Prostate gland (tissue), 2 donors: ENCODE measurements around the gene CHSY1.

Experiments used
- CTCF ChIP-seq, 4 experiments: fragments of 200-600 bp in 2 of 4; fragments of 450-650 bp in 2 of 4; sonication (generic) in 2 of 4; IDR thresholded peaks; 1 replicate in 3 of 4; 2 replicates in 1 of 4; pipeline ENCODE4 v1.5.1; 2016 to 2019; ENCODE audit warnings: antibody characterized with exemption in 4 of 4, mild to moderate bottlenecking in 2 of 4, moderate library complexity in 2 of 4
- POLR2A ChIP-seq: fragments of 450-650 bp; IDR thresholded peaks from one replicate; pipeline ENCODE4 v1.6.1; 2016; ENCODE audit warnings: antibody characterized with exemption, mild to moderate bottlenecking
- POLR2AphosphoS5 ChIP-seq: sonication (generic); formaldehyde crosslinking; IDR thresholded peaks from one replicate; pipeline ENCODE4 v1.6.1; 2017; ENCODE audit warnings: antibody characterized with exemption

GRCh38 chr15:101244036-101244781 is 7.6 kb downstream of the CHSY1 start:
- TF ChIP-seq CTCF (IDR thresholded peaks at IDR 0.05) (no peak), POLR2A (no peak), POLR2AphosphoS5 (no peak)
